ENCODE data around the gene ZNF785.
A peak's percentile ranks its signal among the peaks of the same experiment; 100 is the strongest.
"Not testable (repeated sequence)": the region's sequence is repeated elsewhere in the genome, so short reads cannot be mapped to it uniquely, and the experiment has no call there.

The ZNF785 gene

GRCh38 chr16:30556125-30556473 is 29.4 kb downstream of the ZNF785 start:
- ATAC-seq (replicated peaks; ENCODE audit: extremely low read depth, poor library complexity, severe bottlenecking) (no peak), DNase-seq (ENCODE audit: low spot score in 2 of 2) (no peak)
- Mint-ChIP-seq H3K9me3 (no peaks in the 10 kb centered on the region), H3K4me3 (peak overlapping the region; percentile 83), H3K27ac (ENCODE audit: low read depth) (peak overlapping the region; percentile 89), H3K36me3 (ENCODE audit: insufficient read depth) (peaks cover 18% of the 10 kb centered on the region), H3K27me3 (no peaks in the 10 kb centered on the region), H3K4me1 (peaks cover 46% of the 10 kb centered on the region)

DNA sequence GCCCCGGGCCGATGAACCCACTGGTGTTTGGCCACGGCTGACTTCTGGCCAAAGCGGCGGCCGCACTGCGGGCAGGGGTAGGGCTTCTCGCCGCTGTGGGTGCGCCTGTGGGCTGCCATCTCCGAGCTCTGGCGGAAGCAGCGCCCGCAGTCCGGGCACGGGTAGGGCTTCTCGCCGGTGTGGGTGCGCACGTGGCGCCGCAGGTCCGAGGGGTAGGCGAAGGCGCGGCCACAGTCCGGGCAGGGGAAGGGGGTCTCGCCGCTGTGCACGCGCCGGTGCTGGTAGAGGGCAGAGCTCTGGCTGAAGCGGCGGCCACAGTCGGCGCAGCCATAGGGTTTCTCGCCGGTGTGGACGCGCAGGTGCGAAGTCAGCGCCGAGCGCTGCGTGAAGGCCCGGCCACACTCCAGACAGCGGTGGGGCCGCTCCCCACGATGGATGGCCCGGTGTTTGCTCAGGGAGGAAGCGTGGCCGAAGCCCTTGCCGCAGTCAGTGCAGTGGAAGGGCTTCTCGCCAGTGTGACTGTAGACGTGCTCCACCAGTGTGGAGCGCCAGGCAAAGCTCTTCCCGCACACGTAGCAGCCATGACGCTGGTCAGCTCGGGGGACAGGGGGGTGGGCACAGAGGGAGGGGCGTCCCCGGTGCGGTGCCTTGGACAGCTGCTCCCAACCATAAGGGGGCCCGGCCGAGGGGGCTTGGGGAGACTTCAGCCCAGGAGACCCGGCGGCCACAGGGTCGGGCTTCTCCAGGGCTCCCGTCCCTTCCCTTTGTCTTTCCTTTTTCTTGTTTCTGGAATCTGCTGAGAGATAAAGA is 30.0 kb downstream of the ZNF785 start:
- ATAC-seq (replicated peaks; ENCODE audit: extremely low read depth, poor library complexity, severe bottlenecking) (no peak), DNase-seq (ENCODE audit: low spot score in 2 of 2) (no peak)
- Mint-ChIP-seq H3K4me1 (peaks cover 44% of the 10 kb centered on the region), H3K9me3 (no peaks in the 10 kb centered on the region), H3K27me3 (no peaks in the 10 kb centered on the region), H3K36me3 (ENCODE audit: insufficient read depth) (peaks cover 18% of the 10 kb centered on the region), H3K27ac (ENCODE audit: low read depth) (peak overlapping the region; percentile 89), H3K4me3 (peak overlapping the region; percentile 83)

DNA sequence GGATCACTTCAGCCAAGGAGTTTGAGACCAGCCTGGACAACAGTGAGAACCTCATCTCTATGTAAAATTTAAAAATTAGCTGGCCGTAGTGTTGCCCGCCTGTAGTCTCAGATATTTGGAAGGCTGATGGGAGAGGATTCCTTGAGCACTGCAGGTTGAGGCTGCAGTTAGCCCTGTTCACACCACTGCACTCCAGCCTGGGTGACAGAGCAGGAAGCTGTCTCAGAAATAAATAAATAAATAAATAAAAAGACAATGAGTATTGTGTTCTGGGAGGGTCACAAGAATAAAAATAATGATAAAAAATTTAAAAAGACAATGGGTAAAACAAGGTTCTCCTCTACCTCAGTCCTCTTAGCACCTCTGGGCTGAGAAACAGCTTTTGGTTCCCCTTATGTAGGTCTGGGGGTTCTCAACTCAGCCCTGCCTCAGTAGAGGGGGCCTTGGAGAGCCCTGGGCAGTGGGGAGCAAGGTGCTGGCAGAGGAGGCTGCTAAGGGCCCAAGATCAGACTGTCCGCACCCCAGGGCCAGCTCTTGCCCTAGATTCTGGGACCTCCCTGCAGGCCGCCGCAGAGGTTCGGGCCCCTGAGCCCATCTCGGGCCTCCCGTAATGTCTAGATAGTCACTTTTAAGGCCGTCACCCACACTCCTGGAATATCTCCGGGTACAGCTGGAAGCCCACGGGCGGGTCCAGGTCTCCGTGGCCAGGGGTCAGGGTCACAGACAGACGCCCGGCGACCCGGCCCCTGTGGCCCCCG is 30.8 kb downstream of the ZNF785 start:
- H3K27ac Mint-ChIP-seq (ENCODE audit: low read depth) = no peak overlapping the region
- peaks cover 18% of the 10 kb centered on the region for H3K36me3 Mint-ChIP-seq (ENCODE audit: insufficient read depth)
- no peaks in the 10 kb centered on the region for H3K9me3 Mint-ChIP-seq
- H3K27me3 Mint-ChIP-seq = no peaks in the 10 kb centered on the region
- DNase-seq (ENCODE audit: low spot score in 2 of 2) (no peak), ATAC-seq (replicated peaks; ENCODE audit: extremely low read depth, poor library complexity, severe bottlenecking) (no peak)
- H3K4me3 Mint-ChIP-seq = peak overlapping the region; percentile 12
- H3K4me1 Mint-ChIP-seq = peaks cover 42% of the 10 kb centered on the region

DNA sequence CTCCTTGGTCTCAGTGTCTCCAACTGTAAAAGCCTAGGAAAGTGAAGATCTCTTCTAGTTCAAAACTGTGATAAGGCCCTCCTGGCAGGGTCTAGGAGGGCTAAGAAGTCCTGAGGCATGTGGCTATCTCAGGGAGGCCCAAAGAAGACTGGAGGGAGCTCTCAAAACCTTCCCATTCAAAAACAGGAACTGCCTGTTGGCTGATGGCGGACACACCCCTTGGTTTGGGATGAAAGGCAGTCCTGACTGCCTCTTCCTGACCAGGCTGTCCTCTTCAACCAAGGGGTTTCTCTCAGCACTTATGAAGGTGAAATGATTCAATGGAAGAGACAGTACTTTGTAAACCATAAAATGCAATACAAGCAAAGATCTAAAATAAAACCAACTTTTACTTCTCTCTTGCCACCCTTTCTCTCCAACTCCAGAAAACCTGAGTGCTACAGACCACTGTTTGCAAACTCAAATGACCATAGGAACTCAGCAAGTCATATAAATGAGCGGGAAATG is 32.1 kb downstream of the ZNF785 start:
- Mint-ChIP-seq H3K27me3 (no peaks in the 10 kb centered on the region), H3K27ac (ENCODE audit: low read depth) (peak overlapping the region; percentile 22), H3K9me3 (no peaks in the 10 kb centered on the region), H3K4me1 (peaks cover 30% of the 10 kb centered on the region), H3K4me3 (no peak overlapping the region), H3K36me3 (ENCODE audit: insufficient read depth) (peaks cover 19% of the 10 kb centered on the region)
- no peak for ATAC-seq (replicated peaks; ENCODE audit: extremely low read depth, poor library complexity, severe bottlenecking)
- DNase-seq (ENCODE audit: low spot score in 2 of 2) = no peak

DNA sequence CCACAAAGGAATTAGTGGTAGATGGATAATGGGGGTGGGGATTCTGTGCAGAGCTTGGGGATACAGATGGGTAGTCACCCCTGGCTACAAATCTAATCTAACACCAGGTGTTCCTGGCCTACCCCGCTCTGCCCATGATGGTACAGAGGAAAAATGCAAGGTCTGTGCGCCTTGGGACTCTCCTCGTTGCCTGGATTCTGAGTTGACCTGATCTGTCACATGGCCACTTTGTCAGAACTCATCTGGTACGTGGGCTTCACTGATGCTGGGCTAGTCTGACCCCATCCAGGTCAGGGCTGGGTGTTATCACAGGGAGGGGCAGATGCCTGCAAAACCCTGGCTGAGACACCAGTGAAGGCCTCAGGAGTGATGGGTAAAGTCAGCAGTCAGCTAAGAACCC is 32.5 kb downstream of the ZNF785 start:
- Mint-ChIP-seq H3K9me3 (no peaks in the 10 kb centered on the region), H3K4me1 (peaks cover 30% of the 10 kb centered on the region), H3K27me3 (no peaks in the 10 kb centered on the region), H3K4me3 (no peak overlapping the region), H3K27ac (ENCODE audit: low read depth) (peak overlapping the region; percentile 22), H3K36me3 (ENCODE audit: insufficient read depth) (peaks cover 15% of the 10 kb centered on the region)
- no peak for DNase-seq (ENCODE audit: low spot score in 2 of 2)
- no peak for ATAC-seq (replicated peaks; ENCODE audit: extremely low read depth, poor library complexity, severe bottlenecking)

DNA sequence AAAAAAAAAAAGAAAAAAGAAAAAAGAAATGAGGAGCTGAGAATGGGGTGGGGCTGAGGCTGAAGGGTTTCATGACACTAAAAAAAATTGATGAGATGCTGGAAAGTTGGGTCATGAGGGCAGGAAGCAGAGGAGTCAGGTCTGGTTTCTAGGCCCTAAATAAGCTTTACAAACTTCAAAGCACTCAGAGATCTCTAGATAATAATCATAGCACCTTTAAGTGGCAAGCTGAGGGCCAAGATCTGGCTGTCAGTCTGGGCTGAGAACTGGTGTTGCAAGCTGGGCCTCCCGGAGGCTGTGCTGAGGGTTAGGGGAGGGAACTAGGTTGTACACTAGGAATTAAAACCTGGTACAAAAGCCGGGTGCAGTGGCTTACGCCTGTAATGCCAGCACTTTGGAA is 33.7 kb downstream of the ZNF785 start:
- peaks cover 13% of the 10 kb centered on the region for H3K36me3 Mint-ChIP-seq (ENCODE audit: insufficient read depth)
- no peaks in the 10 kb centered on the region for H3K27me3 Mint-ChIP-seq
- ATAC-seq (replicated peaks; ENCODE audit: extremely low read depth, poor library complexity, severe bottlenecking) = peak; percentile 95
- peak overlapping the region; percentile 92 for H3K27ac Mint-ChIP-seq (ENCODE audit: low read depth)
- DNase-seq (ENCODE audit: low spot score in 2 of 2) = peak; percentile 37 to 72
- H3K4me3 Mint-ChIP-seq = peak overlapping the region; percentile 76
- H3K4me1 Mint-ChIP-seq = peaks cover 30% of the 10 kb centered on the region
- H3K9me3 Mint-ChIP-seq = no peaks in the 10 kb centered on the region

- Mint-ChIP-seq H3K4me1 (peaks cover 23% of the 10 kb centered on the region), H3K27me3 (no peaks in the 10 kb centered on the region), H3K4me3 (no peak overlapping the region), H3K9me3 (no peaks in the 10 kb centered on the region), H3K36me3 (ENCODE audit: insufficient read depth) (peaks cover 7% of the 10 kb centered on the region), H3K27ac (ENCODE audit: low read depth) (peak overlapping the region; percentile 35)
- DNase-seq (ENCODE audit: low spot score in 2 of 2) (no peak), ATAC-seq (replicated peaks; ENCODE audit: extremely low read depth, poor library complexity, severe bottlenecking) (no peak)
These were observed 36.9 kb downstream of the ZNF785 start for GRCh38 chr16:30548416-30549253.

DNA sequence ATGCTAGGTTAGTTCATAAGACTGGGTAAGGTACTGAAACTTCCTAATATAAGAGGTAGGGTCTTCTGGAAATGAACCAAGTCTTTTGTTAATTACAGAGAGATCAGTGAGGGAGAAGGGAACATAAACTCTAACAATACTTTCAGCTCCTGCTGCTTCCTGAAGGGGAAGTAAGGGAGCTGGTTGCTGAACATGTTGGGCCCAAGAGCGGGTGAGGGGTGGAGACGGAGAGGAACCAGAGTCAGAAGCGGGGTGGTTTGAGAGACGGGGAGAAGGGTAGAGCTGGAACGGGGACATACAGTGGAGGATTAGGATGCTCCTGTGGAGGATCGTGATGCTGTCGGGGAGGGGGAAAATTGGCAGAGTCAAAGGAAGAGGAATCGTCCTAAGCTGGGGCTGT is 39.4 kb downstream of the ZNF785 start:
- Mint-ChIP-seq H3K36me3 (ENCODE audit: insufficient read depth) (peaks cover 1% of the 10 kb centered on the region), H3K4me3 (no peak overlapping the region)

DNA sequence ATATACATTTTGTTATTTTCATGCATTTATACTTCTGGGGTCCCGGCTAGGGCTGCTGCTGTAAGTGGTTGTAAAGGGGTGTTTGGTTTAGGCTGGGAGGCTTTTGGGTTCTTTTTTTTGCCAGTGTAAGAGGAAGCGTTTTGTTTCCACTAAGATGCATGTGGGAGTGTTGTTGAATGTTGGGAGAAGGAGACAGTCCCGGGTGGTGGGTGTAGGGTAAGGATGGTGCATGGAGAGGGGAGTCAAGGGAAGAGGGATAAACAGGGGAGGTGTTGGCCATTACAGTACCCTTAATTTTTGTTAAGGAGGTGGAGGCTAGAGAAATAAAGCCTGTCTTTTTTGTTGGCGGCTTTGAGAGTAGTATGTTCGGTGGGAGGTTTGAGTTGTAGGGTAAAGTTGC is 42.4 kb downstream of the ZNF785 start:
- Mint-ChIP-seq H3K27ac (ENCODE audit: low read depth) (no peak overlapping the region), H3K4me3 (no peak overlapping the region), H3K27me3 (no peaks in the 10 kb centered on the region), H3K36me3 (ENCODE audit: insufficient read depth) (no peaks in the 10 kb centered on the region), H3K9me3 (no peaks in the 10 kb centered on the region), H3K4me1 (no peaks in the 10 kb centered on the region)
- ATAC-seq (replicated peaks; ENCODE audit: extremely low read depth, poor library complexity, severe bottlenecking) = no peak
- no peak for DNase-seq (ENCODE audit: low spot score in 2 of 2)

More for the DNA sequence above, 39.4 kb downstream of the ZNF785 start:
- ATAC-seq (replicated peaks; ENCODE audit: extremely low read depth, poor library complexity, severe bottlenecking) = no peak
- Mint-ChIP-seq H3K9me3 (no peaks in the 10 kb centered on the region), H3K27ac (ENCODE audit: low read depth) (peak overlapping the region; percentile 20), H3K27me3 (no peaks in the 10 kb centered on the region), H3K4me1 (peaks cover under 1% of the 10 kb centered on the region)
- DNase-seq (ENCODE audit: low spot score in 2 of 2) = no peak

GRCh38 chr16:30541502-30542329 is 43.8 kb downstream of the ZNF785 start:
- no peak overlapping the region for H3K27ac Mint-ChIP-seq (ENCODE audit: low read depth)
- no peaks in the 10 kb centered on the region for H3K4me1 Mint-ChIP-seq
- no peak overlapping the region for H3K4me3 Mint-ChIP-seq
- H3K36me3 Mint-ChIP-seq (ENCODE audit: insufficient read depth) = no peaks in the 10 kb centered on the region
- no peak for ATAC-seq (replicated peaks; ENCODE audit: extremely low read depth, poor library complexity, severe bottlenecking)
- DNase-seq (ENCODE audit: low spot score in 2 of 2) = no peak
- no peaks in the 10 kb centered on the region for H3K27me3 Mint-ChIP-seq
- H3K9me3 Mint-ChIP-seq = no peaks in the 10 kb centered on the region

DNA sequence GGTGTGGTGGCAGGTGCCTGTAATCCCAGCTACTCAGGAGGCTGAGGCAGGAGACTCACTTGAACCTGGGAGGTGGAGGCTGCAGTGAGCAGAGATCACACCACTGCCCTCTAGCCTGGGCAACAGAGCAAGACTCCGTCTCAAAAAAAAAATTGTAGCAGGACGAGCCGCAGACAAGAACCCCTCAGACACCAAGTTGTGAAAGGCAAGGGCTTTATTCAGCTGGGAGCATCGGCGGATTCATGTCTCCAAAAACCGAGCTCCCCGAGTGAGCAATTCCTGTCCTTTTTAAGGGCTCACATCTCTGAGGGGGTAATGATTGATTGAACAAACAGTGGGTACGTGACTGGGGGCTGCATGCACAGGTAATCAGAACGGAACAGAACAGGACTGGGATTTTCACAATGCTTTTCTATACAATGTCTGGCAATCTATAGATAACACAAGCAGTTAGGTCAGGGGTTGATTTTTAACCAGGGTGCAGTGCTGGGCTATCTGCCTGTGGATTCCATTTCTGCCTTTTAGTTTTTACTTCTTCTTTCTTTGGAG is 44.5 kb downstream of the ZNF785 start:
- DNase-seq (ENCODE audit: low spot score in 2 of 2); H3K27me3 Mint-ChIP-seq; H3K9me3 Mint-ChIP-seq; H3K4me3 Mint-ChIP-seq; H3K36me3 Mint-ChIP-seq (ENCODE audit: insufficient read depth); H3K4me1 Mint-ChIP-seq; ATAC-seq (replicated peaks; ENCODE audit: extremely low read depth, poor library complexity, severe bottlenecking); H3K27ac Mint-ChIP-seq (ENCODE audit: low read depth): not testable (repeated sequence)
